HepG2 (cell line): ENCODE measurements around the gene JAGN1. TPM values are rescaled to one million over a fixed set of nuclear protein-coding genes. Genes with fewer than 3 reads are reported as not detected.

Experiments used
- ATF7 ChIP-seq, 2 experiments: fragments of 450-650 bp in 1 of 2; sonication (generic) in 1 of 2; formaldehyde crosslinking in 1 of 2; IDR thresholded peaks; 2 replicates each; pipeline versions ENCODE4 v1.4.0 to v1.6.1; 2016 to 2020; ENCODE audit warnings: antibody characterized with exemption in 1 of 2, mild to moderate bottlenecking in 1 of 2, missing genetic modification reagents in 1 of 2
- FOXA3 ChIP-seq: IDR thresholded peaks from 2 replicates; pipeline ENCODE4 v1.6.1; 2016; ENCODE audit warnings: missing genetic modification reagents, missing compliant biosample characterization
- GATAD2A ChIP-seq: IDR thresholded peaks from 2 replicates; pipeline ENCODE4 v1.6.1; 2016
- HOXA9 ChIP-seq: sonication (generic); formaldehyde crosslinking; IDR thresholded peaks from 2 replicates; pipeline ENCODE4 v1.8.1; 2022; ENCODE audit warnings: missing genetic modification reagents, mild to moderate bottlenecking, moderate library complexity, borderline replicate concordance
- KLF15 ChIP-seq: sonication (generic); formaldehyde crosslinking; IDR thresholded peaks from 2 replicates; pipeline ENCODE4 v1.8.1; 2023; ENCODE audit warnings: borderline replicate concordance, mild to moderate bottlenecking, inconsistent platforms, missing genetic modification reagents, mixed read lengths
- LCORL ChIP-seq, 2 experiments: fragments of 450-650 bp in 1 of 2; sonication (generic) in 1 of 2; formaldehyde crosslinking in 1 of 2; IDR thresholded peaks; 2 replicates each; pipeline versions ENCODE4 v1.5.0 to v1.6.1; 2017 to 2020; ENCODE audit warnings: antibody characterized with exemption in 1 of 2, missing genetic modification reagents in 1 of 2
- MXI1 ChIP-seq: IDR thresholded peaks from 3 replicates; pipeline ENCODE4 v1.6.1; 2012; ENCODE audit warnings: low read depth, low read length, inconsistent platforms, borderline replicate concordance
- NKX3-1 ChIP-seq: sonication (generic); formaldehyde crosslinking; IDR thresholded peaks from 2 replicates; pipeline ENCODE4 v1.5.0; 2020; ENCODE audit warnings: missing genetic modification reagents
- SIN3B ChIP-seq: fragments of 150-350 bp; IDR thresholded peaks from 2 replicates; pipeline ENCODE4 v1.6.1; 2014; ENCODE audit warnings: low read length
- SKI ChIP-seq: fragments of 450-650 bp; IDR thresholded peaks from one replicate; pipeline ENCODE4 v1.6.1; 2018; ENCODE audit warnings: mild to moderate bottlenecking; ENCODE audit not compliant: partially characterized antibody
- TARDBP ChIP-seq: sonication (generic); formaldehyde crosslinking; IDR thresholded peaks from 2 replicates; pipeline ENCODE4 v1.8.0; 2022; ENCODE audit warnings: mild to moderate bottlenecking, missing genetic modification reagents
- ZNF558 ChIP-seq: sonication (generic); formaldehyde crosslinking; IDR thresholded peaks from 2 replicates; pipeline ENCODE4 v1.9.0; 2022; ENCODE audit warnings: mild to moderate bottlenecking, missing genetic modification reagents, borderline replicate concordance
- ZNF572 ChIP-seq: sonication (generic); formaldehyde crosslinking; IDR thresholded peaks from 2 replicates; pipeline ENCODE4 v1.5.1; 2020; ENCODE audit warnings: mild to moderate bottlenecking, missing genetic modification reagents
- ZNF720 ChIP-seq: sonication (generic); formaldehyde crosslinking; IDR thresholded peaks from 2 replicates; pipeline ENCODE4 v1.4.0; 2020; ENCODE audit warnings: missing genetic modification reagents
- ZNF746 ChIP-seq: sonication (generic); formaldehyde crosslinking; IDR thresholded peaks from 2 replicates; pipeline ENCODE4 v1.8.0; 2022; ENCODE audit warnings: mild to moderate bottlenecking, missing genetic modification reagents
- polyA plus RNA-seq, 8 experiments: library from polyadenylated mRNA; depleted of rRNA in 3 of 8; stranded (reverse) in 7 of 8; unstranded in 1 of 8; fragments of >200 nt; fragmentation: Illumina TruSeq in 4 of 8; extraction: Trizol in 4 of 8; gene quantifications; 2 replicates each; pipeline versions ENCODE4 v1.2.1 to v1.2.3, GENCODE V29; 2011 to 2016; ENCODE audit warnings: low read depth in 4 of 8, missing spikeins in 1 of 8, mixed read lengths in 1 of 8; ENCODE audit not compliant: insufficient read depth in 1 of 8
- total RNA-seq, 5 experiments: library from RNA; depleted of rRNA; stranded (reverse); fragments of >200 nt; fragmentation: Illumina TruSeq; extraction: Trizol; gene quantifications; 2 replicates each; pipeline ENCODE4 v1.2.3, GENCODE V29; 2016; ENCODE audit warnings: low read depth in 1 of 5
- TF ChIP-seq, protein P1 (sequence below): sonication (generic); formaldehyde crosslinking; IDR thresholded peaks from 2 replicates; pipeline ENCODE4 v1.9.0; 2021; ENCODE audit warnings: mild to moderate bottlenecking, missing genetic modification reagents
- TF ChIP-seq, protein P2 (sequence below): sonication (generic); formaldehyde crosslinking; conservative IDR thresholded peaks from 2 replicates; pipeline ENCODE4 v1.8.1; 2023; ENCODE audit warnings: missing genetic modification reagents
- TF ChIP-seq, protein P3 (sequence below): sonication (generic); formaldehyde crosslinking; IDR thresholded peaks from 2 replicates; pipeline ENCODE4 v1.5.0; 2020; ENCODE audit warnings: mild to moderate bottlenecking, missing genetic modification reagents
- TF ChIP-seq, protein P4 (sequence below): sonication (generic); formaldehyde crosslinking; IDR thresholded peaks from 2 replicates; pipeline ENCODE4 v1.8.0; 2022; ENCODE audit warnings: missing genetic modification reagents, mild to moderate bottlenecking, inconsistent platforms, borderline replicate concordance

The JAGN1 gene
- total and polyA plus RNA-seq, 2 of the 13 experiments (the other 11 are each of a cell fraction or from before 2014, with no cell fraction given): 49.9 to 50.9 TPM

DNA sequence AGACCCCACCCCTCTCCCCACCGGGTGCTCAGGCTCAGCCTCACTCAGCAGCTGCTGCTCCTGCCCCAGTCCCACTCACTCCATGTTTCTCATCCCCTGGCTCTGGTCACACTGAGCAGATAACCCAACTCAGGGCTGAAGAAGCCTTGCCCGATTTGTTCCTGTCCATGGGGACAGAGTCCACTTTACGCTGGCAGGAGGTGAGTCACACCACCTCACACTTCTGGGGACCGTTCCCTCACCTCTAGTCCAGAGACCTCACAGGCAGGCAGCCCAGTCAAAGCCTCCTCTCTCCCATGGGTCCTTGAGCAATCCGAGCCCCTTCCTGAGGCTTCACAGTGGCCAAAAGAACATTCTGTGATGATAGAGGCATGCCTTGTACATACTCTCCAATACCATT is 11.7 kb upstream of the JAGN1 start (continued):
- TF ChIP-seq, protein P1, sequence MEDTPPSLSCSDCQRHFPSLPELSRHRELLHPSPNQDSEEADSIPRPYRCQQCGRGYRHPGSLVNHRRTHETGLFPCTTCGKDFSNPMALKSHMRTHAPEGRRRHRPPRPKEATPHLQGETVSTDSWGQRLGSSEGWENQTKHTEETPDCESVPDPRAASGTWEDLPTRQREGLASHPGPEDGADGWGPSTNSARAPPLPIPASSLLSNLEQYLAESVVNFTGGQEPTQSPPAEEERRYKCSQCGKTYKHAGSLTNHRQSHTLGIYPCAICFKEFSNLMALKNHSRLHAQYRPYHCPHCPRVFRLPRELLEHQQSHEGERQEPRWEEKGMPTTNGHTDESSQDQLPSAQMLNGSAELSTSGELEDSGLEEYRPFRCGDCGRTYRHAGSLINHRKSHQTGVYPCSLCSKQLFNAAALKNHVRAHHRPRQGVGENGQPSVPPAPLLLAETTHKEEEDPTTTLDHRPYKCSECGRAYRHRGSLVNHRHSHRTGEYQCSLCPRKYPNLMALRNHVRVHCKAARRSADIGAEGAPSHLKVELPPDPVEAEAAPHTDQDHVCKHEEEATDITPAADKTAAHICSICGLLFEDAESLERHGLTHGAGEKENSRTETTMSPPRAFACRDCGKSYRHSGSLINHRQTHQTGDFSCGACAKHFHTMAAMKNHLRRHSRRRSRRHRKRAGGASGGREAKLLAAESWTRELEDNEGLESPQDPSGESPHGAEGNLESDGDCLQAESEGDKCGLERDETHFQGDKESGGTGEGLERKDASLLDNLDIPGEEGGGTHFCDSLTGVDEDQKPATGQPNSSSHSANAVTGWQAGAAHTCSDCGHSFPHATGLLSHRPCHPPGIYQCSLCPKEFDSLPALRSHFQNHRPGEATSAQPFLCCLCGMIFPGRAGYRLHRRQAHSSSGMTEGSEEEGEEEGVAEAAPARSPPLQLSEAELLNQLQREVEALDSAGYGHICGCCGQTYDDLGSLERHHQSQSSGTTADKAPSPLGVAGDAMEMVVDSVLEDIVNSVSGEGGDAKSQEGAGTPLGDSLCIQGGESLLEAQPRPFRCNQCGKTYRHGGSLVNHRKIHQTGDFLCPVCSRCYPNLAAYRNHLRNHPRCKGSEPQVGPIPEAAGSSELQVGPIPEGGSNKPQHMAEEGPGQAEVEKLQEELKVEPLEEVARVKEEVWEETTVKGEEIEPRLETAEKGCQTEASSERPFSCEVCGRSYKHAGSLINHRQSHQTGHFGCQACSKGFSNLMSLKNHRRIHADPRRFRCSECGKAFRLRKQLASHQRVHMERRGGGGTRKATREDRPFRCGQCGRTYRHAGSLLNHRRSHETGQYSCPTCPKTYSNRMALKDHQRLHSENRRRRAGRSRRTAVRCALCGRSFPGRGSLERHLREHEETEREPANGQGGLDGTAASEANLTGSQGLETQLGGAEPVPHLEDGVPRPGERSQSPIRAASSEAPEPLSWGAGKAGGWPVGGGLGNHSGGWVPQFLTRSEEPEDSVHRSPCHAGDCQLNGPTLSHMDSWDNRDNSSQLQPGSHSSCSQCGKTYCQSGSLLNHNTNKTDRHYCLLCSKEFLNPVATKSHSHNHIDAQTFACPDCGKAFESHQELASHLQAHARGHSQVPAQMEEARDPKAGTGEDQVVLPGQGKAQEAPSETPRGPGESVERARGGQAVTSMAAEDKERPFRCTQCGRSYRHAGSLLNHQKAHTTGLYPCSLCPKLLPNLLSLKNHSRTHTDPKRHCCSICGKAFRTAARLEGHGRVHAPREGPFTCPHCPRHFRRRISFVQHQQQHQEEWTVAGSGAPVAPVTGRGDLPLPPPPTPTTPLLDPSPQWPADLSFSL: no peak
- TF ChIP-seq ZNF558 (CRISPR knock-in tag): no peak
- no peak for TF ChIP-seq SKI
- TF ChIP-seq ZNF572 (CRISPR knock-in tag): no peak
- no peak for TF ChIP-seq KLF15
- TF ChIP-seq, protein P2, sequence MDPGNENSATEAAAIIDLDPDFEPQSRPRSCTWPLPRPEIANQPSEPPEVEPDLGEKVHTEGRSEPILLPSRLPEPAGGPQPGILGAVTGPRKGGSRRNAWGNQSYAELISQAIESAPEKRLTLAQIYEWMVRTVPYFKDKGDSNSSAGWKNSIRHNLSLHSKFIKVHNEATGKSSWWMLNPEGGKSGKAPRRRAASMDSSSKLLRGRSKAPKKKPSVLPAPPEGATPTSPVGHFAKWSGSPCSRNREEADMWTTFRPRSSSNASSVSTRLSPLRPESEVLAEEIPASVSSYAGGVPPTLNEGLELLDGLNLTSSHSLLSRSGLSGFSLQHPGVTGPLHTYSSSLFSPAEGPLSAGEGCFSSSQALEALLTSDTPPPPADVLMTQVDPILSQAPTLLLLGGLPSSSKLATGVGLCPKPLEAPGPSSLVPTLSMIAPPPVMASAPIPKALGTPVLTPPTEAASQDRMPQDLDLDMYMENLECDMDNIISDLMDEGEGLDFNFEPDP (CRISPR knock-in tag): no peak
- TF ChIP-seq SIN3B: no peak
- TF ChIP-seq ZNF720 (CRISPR knock-in tag): no peak
- TF ChIP-seq TARDBP: 0 out of 2 replicates have a peak, but pooled peaks have one; percentile 40
- peak; percentile 50 for TF ChIP-seq FOXA3 (CRISPR knock-in tag)
- peak; percentile 80 for TF ChIP-seq GATAD2A (CRISPR knock-in tag)
- no peak; the same call in 2 of the 3 replicates for TF ChIP-seq MXI1
- TF ChIP-seq, protein P3, sequence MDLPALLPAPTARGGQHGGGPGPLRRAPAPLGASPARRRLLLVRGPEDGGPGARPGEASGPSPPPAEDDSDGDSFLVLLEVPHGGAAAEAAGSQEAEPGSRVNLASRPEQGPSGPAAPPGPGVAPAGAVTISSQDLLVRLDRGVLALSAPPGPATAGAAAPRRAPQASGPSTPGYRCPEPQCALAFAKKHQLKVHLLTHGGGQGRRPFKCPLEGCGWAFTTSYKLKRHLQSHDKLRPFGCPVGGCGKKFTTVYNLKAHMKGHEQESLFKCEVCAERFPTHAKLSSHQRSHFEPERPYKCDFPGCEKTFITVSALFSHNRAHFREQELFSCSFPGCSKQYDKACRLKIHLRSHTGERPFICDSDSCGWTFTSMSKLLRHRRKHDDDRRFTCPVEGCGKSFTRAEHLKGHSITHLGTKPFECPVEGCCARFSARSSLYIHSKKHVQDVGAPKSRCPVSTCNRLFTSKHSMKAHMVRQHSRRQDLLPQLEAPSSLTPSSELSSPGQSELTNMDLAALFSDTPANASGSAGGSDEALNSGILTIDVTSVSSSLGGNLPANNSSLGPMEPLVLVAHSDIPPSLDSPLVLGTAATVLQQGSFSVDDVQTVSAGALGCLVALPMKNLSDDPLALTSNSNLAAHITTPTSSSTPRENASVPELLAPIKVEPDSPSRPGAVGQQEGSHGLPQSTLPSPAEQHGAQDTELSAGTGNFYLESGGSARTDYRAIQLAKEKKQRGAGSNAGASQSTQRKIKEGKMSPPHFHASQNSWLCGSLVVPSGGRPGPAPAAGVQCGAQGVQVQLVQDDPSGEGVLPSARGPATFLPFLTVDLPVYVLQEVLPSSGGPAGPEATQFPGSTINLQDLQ (CRISPR knock-in tag): no peak
- TF ChIP-seq, protein P4, sequence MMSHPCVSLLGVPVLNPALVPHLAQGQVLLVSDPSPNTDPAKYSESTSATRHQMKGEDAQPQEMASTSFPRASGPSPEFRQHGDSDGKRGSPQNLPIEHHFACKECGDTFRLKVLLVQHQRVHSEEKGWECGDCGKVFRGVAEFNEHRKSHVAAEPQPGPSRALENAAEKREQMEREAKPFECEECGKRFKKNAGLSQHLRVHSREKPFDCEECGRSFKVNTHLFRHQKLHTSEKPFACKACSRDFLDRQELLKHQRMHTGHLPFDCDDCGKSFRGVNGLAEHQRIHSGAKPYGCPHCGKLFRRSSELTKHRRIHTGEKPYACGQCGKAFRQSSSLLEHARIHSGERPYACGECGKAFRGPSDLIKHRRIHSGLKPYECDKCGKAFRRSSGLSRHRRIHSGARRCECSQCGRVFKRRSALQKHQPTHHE: no peak
- TF ChIP-seq NKX3-1 (CRISPR knock-in tag): no peak
- 0 out of 2 replicates have a peak, but pooled peaks have one; percentile 56 for TF ChIP-seq ZNF746 (CRISPR knock-in tag)
- no peak for TF ChIP-seq LCORL (IDR thresholded peaks at IDR 0.05)
- peak; percentile 75 for TF ChIP-seq LCORL (CRISPR knock-in tag; IDR thresholded peaks at IDR 0.05)
- TF ChIP-seq HOXA9 (CRISPR knock-in tag): no peak
- no peak for TF ChIP-seq ATF7 (IDR thresholded peaks at IDR 0.05)
- no peak for TF ChIP-seq ATF7 (CRISPR knock-in tag; IDR thresholded peaks at IDR 0.05)
